Liver (tissue), 3 donors: Measurements from ENCODE around the gene PPFIA2.

ENCODE experiments used
- EGR1 ChIP-seq, 2 donors: IDR thresholded peaks; 2 replicates each; pipeline ENCODE4 v1.6.1; 2016 to 2018; ENCODE audit warnings: antibody characterized with exemption in 2 of 2, low read depth in 2 of 2
- FOXA2 ChIP-seq: IDR thresholded peaks from 2 replicates; pipeline ENCODE4 v1.6.1; 2016; ENCODE audit warnings: antibody characterized with exemption
- GABPA ChIP-seq, 2 donors: IDR thresholded peaks in 1 of 2; conservative IDR thresholded peaks in 1 of 2; 2 replicates each; pipeline ENCODE4 v1.6.1; 2016; ENCODE audit warnings: antibody characterized with exemption in 2 of 2, mild to moderate bottlenecking in 1 of 2, moderate library complexity in 1 of 2
- NR2F2 ChIP-seq: IDR thresholded peaks from 2 replicates; pipeline ENCODE4 v1.6.1; 2016; ENCODE audit warnings: antibody characterized with exemption
- SP1 ChIP-seq: IDR thresholded peaks from 2 replicates; pipeline ENCODE4 v1.6.1; 2018; ENCODE audit warnings: antibody characterized with exemption, mild to moderate bottlenecking
- TAF1 ChIP-seq: conservative IDR thresholded peaks from 2 replicates; pipeline ENCODE4 v1.6.1; 2016; ENCODE audit warnings: antibody characterized with exemption, mild to moderate bottlenecking
- TF ChIP-seq, protein P1 (sequence below): fragments of 150-350 bp; IDR thresholded peaks from 2 replicates; pipeline ENCODE4 v1.5.1; 2017; ENCODE audit warnings: improper control_type of control experiment, low read depth, low read length; ENCODE audit not compliant: missing input control
- TF ChIP-seq, protein P2 (sequence below): IDR thresholded peaks from 2 replicates; pipeline ENCODE4 v1.6.1; 2016; ENCODE audit warnings: antibody characterized with exemption
- TF ChIP-seq, protein P3 (sequence below): IDR thresholded peaks from 2 replicates; pipeline ENCODE4 v1.6.1; 2016; ENCODE audit warnings: antibody characterized with exemption, mild to moderate bottlenecking
- donor health status: healthy.
- donor health status: healthy.

DNA sequence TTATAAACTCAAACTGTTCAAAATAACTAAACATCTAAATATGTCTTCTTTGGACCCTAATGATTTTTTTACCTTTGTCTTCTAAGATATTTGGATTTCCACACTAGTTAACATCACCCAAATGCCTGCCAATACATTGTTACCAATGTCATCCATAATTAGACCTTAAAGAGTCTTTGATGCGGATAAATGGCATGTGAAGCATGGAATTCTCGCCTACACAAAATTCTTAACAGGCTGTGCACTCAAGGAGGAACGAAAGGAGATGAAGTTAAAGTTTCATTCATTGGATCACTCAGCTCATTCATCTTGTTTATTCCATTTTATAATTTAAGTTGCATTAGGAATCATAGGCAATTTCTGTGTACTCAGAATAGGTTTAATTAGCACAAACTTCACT lies 461.5 kb downstream of the PPFIA2 start:
- TF ChIP-seq, protein P1, sequence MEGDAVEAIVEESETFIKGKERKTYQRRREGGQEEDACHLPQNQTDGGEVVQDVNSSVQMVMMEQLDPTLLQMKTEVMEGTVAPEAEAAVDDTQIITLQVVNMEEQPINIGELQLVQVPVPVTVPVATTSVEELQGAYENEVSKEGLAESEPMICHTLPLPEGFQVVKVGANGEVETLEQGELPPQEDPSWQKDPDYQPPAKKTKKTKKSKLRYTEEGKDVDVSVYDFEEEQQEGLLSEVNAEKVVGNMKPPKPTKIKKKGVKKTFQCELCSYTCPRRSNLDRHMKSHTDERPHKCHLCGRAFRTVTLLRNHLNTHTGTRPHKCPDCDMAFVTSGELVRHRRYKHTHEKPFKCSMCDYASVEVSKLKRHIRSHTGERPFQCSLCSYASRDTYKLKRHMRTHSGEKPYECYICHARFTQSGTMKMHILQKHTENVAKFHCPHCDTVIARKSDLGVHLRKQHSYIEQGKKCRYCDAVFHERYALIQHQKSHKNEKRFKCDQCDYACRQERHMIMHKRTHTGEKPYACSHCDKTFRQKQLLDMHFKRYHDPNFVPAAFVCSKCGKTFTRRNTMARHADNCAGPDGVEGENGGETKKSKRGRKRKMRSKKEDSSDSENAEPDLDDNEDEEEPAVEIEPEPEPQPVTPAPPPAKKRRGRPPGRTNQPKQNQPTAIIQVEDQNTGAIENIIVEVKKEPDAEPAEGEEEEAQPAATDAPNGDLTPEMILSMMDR = no peak
- TF ChIP-seq, protein P2, sequence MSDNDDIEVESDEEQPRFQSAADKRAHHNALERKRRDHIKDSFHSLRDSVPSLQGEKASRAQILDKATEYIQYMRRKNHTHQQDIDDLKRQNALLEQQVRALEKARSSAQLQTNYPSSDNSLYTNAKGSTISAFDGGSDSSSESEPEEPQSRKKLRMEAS = no peak
- TF ChIP-seq NR2F2 (no peak), GABPA (IDR thresholded peaks at IDR 0.05 in 1 of 2, conservative IDR thresholded peaks at IDR 0.05 in 1 of 2) (no peak), TAF1 (no peak), SP1 (no peak), FOXA2 (no peak), EGR1 (IDR thresholded peaks at IDR 0.05; ENCODE audit: low read depth in 2 of 2) (no peak)
- TF ChIP-seq, protein P3, sequence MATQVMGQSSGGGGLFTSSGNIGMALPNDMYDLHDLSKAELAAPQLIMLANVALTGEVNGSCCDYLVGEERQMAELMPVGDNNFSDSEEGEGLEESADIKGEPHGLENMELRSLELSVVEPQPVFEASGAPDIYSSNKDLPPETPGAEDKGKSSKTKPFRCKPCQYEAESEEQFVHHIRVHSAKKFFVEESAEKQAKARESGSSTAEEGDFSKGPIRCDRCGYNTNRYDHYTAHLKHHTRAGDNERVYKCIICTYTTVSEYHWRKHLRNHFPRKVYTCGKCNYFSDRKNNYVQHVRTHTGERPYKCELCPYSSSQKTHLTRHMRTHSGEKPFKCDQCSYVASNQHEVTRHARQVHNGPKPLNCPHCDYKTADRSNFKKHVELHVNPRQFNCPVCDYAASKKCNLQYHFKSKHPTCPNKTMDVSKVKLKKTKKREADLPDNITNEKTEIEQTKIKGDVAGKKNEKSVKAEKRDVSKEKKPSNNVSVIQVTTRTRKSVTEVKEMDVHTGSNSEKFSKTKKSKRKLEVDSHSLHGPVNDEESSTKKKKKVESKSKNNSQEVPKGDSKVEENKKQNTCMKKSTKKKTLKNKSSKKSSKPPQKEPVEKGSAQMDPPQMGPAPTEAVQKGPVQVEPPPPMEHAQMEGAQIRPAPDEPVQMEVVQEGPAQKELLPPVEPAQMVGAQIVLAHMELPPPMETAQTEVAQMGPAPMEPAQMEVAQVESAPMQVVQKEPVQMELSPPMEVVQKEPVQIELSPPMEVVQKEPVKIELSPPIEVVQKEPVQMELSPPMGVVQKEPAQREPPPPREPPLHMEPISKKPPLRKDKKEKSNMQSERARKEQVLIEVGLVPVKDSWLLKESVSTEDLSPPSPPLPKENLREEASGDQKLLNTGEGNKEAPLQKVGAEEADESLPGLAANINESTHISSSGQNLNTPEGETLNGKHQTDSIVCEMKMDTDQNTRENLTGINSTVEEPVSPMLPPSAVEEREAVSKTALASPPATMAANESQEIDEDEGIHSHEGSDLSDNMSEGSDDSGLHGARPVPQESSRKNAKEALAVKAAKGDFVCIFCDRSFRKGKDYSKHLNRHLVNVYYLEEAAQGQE = no peak
